Measurements from ENCODE around the gene CPHXL2.

CPHXL2 gene

DNA sequence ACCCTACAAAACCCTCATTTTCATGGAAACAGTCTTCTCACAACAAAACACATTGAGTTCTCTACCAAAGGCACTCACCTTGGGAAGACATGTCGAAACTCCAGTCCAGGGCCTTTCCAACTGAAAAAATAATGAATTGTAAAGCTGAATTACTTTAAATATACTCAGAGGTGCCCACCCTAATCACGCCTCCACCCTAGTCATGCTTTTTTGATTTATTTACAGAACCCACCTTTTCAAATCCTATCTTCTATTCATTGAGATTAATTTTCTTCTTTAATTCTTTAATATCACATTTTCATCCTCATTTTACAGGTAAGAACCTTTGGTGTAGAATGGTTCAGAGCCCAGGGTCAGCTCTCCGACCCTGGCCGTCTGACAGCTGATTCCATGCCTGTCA lies at the start of gene CPHXL2:
CPHXL2 (minus strand) TSS at position 101 of the 400 bp plus-strand sequence; CDS start at position 91, 10 bp downstream.
- no peak for DNase-seq (ENCODE audit: low read depth in 2 of 2)

DNA sequence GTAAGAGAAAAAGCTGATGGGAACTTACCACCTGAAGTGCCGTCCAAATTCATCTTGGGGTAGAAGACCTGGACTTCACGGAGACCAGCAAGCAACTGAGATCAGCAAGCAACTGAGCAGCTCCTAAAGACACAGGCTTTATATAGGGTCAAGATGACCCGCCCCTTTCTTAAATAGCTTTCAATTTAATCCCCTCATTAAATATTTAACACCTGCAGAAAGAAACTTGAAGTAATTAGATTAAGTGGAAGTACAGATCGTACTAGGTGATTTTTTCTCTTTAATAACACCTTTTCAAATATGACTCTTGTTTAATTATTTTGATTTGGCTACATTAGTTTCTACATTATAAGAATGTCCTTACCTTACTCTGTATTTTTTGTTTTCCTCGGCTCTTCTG lies 49.6 kb upstream of the CPHXL2 start, which contains the start of gene CPHXL:
CPHXL (minus strand) TSS at position 101 of the 400 bp plus-strand sequence; CDS start at position 53, 48 bp downstream.
- DNase-seq (ENCODE audit: low read depth in 2 of 2), result no peak

DNA sequence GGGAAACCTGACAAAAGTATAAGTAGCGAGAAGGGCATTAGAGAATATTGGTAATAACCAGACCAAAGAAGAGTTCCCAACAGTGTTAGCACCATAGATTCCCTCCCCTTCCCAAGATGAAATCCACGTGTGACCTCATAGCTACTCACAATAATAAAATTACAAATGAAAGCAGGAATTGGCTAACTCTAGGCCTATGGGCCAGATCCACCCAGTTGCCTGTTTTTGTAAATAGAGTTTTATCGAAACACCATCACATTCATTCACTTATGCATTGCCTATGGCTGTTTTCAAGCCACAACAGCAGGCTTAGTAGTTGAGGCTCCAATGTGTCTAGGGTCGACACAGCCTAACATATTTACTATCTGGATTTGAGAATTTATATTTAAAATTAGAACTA lies 41.6 kb upstream of the CPHXL2 start:
- no peak for DNase-seq (ENCODE audit: low read depth in 2 of 2)

DNA sequence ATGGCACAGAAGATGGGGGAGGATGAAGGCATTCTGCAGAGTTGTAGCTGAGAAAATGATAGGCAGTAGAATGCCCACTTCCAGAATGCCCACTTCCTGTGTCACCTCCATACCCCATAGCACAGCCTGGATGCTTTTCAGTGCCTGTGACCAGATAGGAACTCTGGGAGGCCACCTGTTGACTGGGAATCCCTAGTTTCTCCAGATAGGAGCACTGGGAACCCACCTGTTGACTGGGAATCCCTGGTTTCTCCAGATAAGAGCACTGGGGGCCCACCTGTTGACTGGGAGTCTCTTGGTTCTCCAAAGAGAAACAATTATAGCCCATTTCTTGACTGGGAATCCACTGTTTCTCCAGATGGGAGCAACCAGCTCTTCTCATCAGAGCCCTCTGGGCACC lies 37.9 kb upstream of the CPHXL2 start:
- no peak for DNase-seq (ENCODE audit: low read depth in 2 of 2)

DNA sequence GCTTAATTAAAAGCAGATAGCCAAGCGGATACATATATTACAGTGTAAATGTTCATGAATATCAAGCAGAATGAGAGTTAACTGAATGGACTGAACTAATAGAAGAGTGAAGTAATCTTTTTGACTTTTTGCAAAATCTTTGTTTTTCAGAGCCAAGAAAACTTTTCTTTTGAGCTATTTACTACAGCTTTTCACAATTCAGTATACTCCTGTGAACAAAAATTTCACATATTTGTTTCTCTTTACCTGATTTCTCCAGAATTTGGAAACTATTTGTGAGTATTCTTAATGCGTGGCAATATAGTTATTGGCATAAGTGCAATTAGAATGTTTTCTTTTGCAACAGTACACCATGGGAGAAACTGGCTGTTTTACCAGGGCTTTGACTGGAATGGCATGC lies 33.5 kb upstream of the CPHXL2 start:
- DNase-seq (ENCODE audit: low read depth in 2 of 2), result no peak

DNA sequence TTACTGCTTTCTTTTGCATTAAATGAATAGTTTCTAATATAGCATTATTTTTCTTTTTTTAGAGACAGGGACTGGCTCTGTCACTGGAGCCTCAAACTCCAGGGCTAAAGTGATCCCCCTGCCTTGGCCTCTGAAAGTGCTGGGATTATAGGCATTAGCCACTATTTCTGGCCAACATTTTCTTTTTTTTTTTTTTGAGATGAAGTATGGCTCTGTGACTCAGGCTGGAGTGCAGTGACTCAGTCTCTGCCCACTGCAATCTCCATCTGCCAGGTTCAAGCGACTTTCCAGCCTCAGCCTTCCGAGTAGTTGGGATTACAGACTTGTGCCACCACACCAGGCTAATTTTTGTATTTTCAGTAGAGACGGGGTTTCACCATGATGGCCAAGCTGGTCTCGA lies 26.5 kb upstream of the CPHXL2 start:
- no peak for DNase-seq (ENCODE audit: low read depth in 2 of 2)

DNA sequence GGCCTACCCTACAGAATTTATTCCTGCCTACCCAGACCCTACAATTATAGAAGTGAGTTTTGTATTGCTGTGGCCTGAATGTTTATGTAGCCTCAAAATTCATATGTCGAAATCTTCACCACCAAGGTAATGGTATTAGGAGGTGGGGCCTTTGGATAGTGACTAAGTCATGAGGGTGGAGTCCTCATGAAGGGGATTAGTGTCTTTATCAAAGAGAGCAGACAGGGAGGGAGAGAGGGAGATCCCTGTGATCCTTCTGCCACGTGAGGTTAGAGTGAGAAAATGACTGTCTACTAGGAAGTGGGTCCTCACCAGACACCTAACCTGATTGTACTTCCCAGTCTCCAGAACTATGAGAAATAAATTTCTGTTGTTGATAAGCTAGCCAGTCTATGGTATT lies 25.4 kb upstream of the CPHXL2 start:
- no peak for DNase-seq (ENCODE audit: low read depth in 2 of 2)

DNA sequence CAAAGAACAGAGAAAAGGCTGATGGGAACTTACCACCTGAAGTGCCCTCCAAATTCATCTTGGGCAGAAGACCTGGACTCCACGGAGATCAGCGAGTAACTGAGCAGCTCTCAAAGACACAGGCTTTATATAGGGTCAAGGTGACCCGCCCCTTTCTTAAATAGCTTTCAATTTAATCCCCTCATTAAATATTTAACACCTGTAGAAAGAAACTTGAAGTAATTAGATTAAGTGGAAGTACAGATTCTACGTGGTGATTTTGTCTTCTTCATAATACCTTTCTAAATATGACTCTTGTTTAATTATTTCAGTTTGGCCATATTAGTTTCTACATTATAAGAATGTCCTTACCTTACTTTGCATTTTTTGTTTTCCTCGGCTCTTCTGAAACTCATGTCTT lies 24.6 kb upstream of the CPHXL2 start, which contains the start of gene DUXB:
DUXB (minus strand) TSS at position 101 of the 400 bp plus-strand sequence; CDS start at position 58, 43 bp downstream.
- DNase-seq (ENCODE audit: low read depth in 2 of 2), result no peak

DNA sequence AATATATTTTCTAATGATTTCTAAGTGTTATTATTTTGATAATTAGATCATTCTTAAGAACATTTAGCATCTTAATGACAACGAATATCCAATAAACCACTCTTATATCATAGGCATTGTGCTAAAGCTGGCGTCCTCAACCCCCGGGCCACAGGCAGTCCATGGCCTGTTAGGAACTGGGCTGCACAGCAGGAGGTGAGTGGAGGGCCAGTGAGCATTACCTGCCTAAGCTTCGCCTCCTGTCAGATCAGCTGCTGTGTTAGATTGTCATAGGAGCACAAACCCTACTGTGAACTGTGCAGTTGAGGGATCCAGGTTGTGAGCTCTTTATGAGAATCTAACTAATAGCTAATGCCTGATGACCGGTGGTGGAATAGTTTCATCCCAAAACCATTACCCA lies 20.8 kb upstream of the CPHXL2 start:
- DNase-seq (ENCODE audit: low read depth in 2 of 2), result no peak

DNA sequence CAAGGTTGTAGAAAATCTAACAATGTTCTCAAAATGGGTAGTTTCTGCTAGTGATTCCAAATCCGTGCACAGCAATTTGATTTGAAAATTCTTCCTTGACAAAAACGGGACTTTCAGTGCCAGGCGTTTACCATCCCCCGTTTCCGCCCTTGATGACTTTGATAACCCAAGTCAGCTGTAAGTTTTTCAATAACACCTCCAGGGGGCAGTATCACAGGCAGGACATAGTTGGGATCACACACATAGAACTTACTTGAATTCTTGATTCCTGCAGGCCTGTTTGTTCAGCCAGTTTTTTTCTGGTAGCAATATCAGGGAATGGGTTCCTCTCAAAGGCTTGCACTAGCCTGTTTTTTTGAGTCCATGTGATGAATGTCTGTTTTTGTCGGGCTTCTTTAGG lies 18.9 kb upstream of the CPHXL2 start:
- DNase-seq (ENCODE audit: low read depth in 2 of 2), result no peak

DNA sequence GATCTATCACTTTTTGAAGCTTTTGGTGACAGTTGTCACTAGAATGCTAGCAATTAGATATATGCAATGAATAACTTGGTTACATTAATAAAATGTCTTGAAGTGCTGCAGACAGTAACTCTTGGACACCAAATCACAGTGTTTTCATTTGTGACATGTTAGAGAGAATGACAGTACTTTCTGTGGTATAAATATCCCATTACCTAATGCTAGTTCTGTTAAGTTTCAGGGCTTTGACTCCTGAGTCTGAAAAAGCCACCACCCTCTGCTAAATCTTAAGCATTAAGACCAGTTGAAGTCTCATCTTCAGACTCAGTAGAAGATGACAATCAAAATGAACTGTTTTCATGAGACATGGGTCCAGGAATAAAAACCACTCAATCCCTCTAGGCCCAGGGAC lies 10.6 kb upstream of the CPHXL2 start:
- no peak for DNase-seq (ENCODE audit: low read depth in 2 of 2)

DNA sequence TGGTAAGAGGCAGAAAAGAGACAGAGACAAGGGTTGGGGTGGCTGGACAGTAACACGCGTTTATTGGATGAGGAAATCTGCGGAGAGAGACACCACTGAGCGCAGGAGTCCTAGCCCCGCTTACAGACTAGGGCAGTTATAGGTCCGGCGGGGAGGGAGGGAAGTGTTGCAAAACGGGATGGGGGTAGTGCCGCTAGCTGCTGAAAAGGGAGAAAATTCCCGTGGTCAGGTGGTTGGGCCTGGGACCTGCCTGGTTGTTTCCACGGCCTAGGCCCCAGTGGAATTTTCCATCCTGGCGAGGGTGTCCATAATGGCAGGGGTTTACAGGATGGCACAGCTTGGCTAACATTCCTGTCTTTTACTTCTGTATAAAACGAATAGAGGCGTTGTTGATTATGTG lies 5.5 kb upstream of the CPHXL2 start:
- DNase-seq (ENCODE audit: low read depth in 2 of 2), result no peak

DNA sequence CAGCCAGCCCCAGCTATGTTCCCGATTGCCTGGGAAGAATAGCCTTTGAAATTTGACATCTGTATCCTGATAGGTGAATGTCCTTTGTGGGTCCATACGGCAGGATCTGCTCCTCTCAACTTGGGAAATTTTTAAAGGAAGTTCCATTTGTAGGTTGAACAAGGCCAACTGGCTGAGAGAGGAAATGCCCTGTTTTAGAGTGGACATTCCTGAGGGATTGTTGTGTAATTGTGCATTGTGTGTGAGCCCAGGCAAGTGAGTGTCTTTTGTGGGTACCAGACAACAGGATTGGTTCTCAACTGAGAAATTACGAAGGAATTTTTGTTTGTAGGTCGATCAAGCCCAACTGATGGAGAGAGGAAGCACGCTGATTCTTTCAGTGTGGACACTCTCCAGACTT lies 2.6 kb upstream of the CPHXL2 start:
- no peak for DNase-seq (ENCODE audit: low read depth in 2 of 2)

DNA sequence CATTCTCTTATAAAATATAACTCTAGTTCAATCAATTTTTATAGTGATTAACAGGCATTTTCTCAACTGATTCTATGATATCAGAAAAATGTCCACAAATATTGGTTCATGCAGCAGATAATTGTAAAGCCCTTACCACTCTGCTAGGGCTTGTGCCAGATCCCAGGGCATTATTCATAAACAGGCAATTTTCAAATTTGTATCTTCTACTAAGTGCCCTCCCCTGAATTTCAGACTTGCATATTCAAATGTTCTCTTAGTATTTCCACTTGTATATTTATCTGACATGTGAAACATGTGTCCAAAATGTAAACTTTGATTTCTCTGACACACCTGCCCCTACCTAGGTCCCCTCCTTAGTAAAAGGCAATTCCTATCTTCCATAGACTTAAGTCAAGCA lies 9.3 kb downstream of the CPHXL2 start:
- DNase-seq (ENCODE audit: low read depth in 2 of 2), result no peak

DNA sequence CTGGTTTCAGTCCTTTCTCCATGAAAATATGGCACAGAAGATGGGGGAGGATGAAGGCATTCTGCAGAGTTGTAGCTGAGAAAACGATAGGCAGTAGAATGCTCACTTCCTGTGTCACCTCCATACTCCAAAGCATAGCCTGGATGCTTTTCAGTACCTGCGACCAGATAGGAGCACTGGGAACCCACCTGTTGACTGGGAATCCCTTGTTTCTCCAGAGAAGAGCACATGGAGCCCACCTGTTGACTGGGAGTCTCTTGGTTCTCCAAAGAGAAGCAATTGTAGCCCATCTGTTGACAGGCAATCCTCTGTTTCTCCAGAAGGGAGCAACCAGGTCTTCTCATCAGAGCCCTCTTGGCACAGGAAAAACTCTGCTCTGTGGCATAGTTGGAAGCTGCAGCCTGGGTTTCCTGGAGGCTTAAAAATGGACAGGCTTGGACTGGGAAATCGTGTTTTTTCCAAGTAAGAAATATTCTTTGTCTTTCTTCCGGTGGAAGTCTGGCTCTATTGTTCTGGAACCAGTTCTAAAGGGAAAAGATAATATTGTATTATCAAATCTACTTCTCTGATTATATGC lies 16.0 kb downstream of the CPHXL2 start:
- no peak for DNase-seq (ENCODE audit: low read depth in 2 of 2)

DNA sequence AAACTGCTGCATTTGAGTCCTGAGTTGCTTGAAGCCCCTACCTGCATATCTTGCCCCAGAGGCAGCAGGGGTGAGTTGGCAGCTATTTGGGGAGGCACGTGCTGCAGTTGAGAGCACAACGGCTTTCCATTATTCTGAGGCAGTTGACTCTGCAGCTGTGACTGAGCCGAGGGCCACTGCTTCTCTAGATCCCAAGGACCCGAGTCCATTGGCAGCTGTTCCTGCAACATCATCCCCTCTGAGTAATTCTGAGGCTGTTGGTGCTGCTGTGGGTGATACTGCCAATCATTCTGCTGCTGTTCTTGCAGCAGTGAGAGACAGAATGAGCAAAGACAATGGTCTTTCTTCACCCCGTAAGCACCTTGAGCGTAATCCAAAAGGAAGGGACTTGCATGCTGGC lies 16.5 kb downstream of the CPHXL2 start:
- DNase-seq (ENCODE audit: low read depth in 2 of 2), result no peak

DNA sequence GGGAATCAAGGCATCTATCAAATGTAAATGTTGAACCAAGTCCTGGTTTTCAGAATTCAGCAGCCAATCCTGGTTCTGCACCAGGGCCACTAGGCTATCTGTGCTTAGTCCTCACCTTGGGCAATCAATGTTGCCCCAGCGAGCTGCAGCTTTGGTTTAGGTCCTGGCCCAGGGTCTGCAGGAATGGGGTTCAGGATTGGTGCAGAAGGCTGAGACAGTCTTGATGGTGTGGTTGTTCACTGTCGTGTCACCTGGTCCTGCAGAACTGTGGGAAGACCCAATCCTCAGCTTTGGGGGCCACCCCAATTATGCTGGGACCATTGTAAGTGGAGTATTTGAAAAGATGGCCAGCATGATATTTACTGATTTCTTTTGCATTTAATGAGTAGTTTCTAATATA lies 18.6 kb downstream of the CPHXL2 start:
- no peak for DNase-seq (ENCODE audit: low read depth in 2 of 2)

DNA sequence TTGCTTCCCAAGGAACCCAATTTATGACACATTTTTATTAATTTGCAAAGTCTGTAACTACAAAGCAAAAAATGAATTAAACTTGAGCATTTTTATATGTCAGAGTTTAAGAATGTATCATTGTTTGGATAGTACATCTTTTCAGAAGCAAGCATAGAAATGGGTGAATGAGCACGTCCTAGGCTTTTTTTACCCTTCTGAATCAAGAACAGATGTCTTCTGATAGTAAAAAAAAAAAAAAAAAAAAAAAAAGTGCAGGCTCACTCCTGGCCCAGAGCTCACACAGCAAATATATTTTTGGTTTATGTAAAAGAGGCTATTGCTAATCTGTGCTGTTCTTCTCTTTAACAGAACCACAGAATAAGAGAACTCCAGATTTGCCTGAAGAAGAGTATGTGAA lies 22.9 kb downstream of the CPHXL2 start:
- no peak for DNase-seq (ENCODE audit: low read depth in 2 of 2)

DNA sequence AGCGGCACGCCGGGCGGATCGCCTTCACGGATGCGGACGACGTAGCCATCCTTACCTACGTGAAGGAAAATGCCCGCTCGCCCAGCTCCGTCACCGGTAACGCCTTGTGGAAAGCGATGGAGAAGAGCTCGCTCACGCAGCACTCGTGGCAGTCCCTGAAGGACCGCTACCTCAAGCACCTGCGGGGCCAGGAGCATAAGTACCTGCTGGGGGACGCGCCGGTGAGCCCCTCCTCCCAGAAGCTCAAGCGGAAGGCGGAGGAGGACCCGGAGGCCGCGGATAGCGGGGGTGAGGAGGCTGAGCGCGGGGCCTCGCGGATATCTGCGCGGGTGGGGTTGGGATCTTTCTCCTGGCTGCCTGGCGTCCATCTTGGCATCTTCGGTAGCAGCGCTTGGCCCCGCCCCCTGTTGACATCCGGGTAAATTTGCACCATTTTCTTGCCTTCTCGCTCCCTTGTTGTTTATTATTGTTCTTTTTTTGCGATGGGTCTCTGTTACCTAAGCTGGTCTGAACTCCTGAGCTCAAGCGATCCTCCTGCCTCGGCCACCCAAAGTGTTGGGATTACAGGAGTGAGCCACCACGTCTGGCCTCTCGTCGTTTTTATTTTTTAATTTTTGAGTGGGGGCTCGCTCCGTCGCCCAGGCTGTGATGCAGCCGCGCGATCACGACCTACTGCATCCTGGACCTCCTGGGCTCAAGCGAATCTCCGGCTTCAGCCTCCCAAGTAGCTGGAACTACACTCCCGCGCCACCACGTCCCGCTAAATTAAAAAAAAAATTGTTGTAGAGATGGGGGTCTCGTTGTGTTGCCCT lies 28.3 kb downstream of the CPHXL2 start:
- DNase-seq (ENCODE audit: low read depth in 2 of 2), result peak; percentile 75 to 80

DNA sequence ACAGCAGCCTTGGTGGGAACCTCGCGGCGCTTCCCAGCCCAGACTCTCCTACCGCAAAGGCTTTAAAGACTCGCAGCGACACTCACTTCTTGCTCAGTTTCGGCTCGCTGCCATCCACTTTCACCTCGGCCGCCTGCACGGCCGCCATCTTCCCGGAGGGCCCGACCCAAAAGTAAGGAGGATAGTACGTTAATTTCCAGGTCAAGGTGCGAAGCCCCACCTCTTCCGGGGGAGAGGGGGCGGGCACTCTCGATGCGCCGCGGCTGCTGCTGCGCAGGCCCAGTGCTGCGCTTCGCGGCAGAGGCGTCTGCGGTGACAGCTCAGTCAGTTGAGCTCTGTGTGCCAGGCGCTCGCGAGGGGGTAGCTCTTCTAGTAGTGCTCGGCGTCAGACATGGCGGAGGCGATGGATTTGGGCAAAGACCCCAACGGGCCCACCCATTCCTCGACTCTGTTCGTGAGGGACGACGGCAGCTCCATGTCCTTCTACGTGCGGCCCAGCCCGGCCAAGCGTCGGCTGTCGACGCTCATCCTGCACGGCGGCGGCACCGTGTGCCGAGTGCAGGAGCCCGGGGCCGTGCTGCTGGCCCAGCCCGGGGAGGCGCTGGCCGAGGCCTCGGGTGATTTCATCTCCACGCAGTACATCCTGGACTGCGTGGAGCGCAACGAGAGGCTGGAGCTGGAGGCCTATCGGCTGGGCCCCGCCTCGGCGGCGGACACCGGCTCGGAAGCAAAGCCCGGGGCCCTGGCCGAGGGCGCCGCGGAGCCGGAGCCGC lies 29.1 kb downstream of the CPHXL2 start, which contains the start of the genes KARS1 and TERF2IP:
KARS1 (minus strand) TSS at position 174 of the 773 bp plus-strand sequence; CDS start at position 148, 26 bp downstream.
TERF2IP (plus strand) TSS at position 282 of the 773 bp plus-strand sequence; CDS start at position 392, 110 bp downstream.
- peak; percentile 89 to 91 for DNase-seq (ENCODE audit: low read depth in 2 of 2)

DNA sequence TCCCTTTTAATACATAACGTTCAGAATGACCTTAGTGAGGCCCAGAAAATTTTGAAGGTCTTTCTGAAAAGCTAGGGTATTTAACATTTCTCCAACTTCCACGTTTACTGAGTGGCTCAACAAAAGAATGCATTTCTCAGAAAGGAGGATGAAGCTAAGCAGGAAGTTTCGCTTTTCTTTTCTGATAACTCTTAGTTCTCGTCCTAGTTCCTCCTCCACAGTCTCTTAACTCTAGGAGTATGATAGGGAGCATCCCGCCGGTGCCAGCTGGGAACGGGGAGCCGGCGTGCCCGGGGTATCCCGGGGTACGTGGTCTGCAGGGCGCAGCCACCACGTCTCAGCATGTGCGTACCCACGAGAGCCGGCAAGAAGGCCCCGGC lies 29.7 kb downstream of the CPHXL2 start:
- DNase-seq (ENCODE audit: low read depth in 2 of 2), result no peak
